Tibial nerve (tissue), 3 donors: ENCODE data around the gene CWC15.

Experiments used
- POLR2A ChIP-seq, 2 donors: fragments of 450-650 bp; IDR thresholded peaks; one replicate each; pipeline ENCODE4 v1.6.1; 2017; ENCODE audit warnings: antibody characterized with exemption in 2 of 2, mild to moderate bottlenecking in 2 of 2, moderate library complexity in 2 of 2
- TF ChIP-seq, protein P1 (sequence below), 5 experiments: fragments of 200-600 bp in 3 of 5; fragments of 450-650 bp in 2 of 5; sonication (generic) in 3 of 5; IDR thresholded peaks; one replicate each; pipeline ENCODE4 v1.5.1; 2016 to 2019; ENCODE audit warnings: antibody characterized with exemption in 5 of 5, mild to moderate bottlenecking in 3 of 5, moderate library complexity in 2 of 5

DNA sequence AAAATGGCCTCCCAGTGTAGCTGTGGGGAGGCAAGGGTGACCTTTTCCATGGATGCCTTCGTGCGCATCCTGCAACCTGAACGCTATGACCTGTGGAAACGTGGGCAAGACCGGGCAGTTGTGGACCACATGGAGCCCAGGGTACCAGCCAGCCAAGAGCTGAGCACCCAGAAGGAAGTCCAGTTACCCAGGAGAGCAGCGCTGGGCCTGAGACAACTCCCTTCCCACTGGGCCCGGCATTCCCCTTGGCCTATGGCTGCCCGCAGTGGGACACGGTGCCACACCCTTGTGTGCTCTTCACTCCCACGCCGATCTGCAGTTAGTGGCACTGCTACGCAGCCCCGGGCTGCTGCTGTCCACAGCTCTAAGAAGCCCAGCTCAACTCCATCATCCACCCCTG lies 24.9 kb upstream of the CWC15 start:
- TF ChIP-seq, protein P1, sequence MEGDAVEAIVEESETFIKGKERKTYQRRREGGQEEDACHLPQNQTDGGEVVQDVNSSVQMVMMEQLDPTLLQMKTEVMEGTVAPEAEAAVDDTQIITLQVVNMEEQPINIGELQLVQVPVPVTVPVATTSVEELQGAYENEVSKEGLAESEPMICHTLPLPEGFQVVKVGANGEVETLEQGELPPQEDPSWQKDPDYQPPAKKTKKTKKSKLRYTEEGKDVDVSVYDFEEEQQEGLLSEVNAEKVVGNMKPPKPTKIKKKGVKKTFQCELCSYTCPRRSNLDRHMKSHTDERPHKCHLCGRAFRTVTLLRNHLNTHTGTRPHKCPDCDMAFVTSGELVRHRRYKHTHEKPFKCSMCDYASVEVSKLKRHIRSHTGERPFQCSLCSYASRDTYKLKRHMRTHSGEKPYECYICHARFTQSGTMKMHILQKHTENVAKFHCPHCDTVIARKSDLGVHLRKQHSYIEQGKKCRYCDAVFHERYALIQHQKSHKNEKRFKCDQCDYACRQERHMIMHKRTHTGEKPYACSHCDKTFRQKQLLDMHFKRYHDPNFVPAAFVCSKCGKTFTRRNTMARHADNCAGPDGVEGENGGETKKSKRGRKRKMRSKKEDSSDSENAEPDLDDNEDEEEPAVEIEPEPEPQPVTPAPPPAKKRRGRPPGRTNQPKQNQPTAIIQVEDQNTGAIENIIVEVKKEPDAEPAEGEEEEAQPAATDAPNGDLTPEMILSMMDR (IDR thresholded peaks at IDR 0.05) = no peak
- TF ChIP-seq POLR2A (IDR thresholded peaks at IDR 0.05) = no peak
